A549 (cell line): ENCODE data around the gene AGBL4. TPM values are rescaled to one million over a fixed set of nuclear protein-coding genes. Genes with fewer than 3 reads are reported as not detected.
A peak's percentile ranks its signal among the peaks of the same experiment; 100 is the strongest.

Experiments used
- ATAC-seq, 2 experiments: fragments of 200-7000 bp in 1 of 2; fragments of >200 bp in 1 of 2; cut with Nextera tagmentation in 1 of 2; cut with Tn5 transposase in 1 of 2; 3 replicates each; pipeline versions ENCODE4 v1.8.0 to v1.9.1; 2018 to 2020; ENCODE audit warnings: mild to moderate bottlenecking in 1 of 2, moderate library complexity in 1 of 2
- CTCF ChIA-PET: fragments of 300-600 bp; sonication (Branson Sonifier 250); formaldehyde crosslinking; extraction: SDS; loops from one replicate; lab custom pipeline; 2021; ENCODE audit warnings: antibody characterized with exemption, inconsistent platforms; lab: Yijun Ruan, JAX
- POLR2A ChIA-PET: fragments of 350-600 bp; formaldehyde crosslinking; extraction: SDS; loops from one replicate; lab custom pipeline; 2021; ENCODE audit warnings: antibody characterized with exemption, inconsistent platforms; lab: Yijun Ruan, JAX
- DNase-seq, 2 experiments: peaks; one replicate each; pipeline versions ENCODE4 v3.0.0 to v3.0.0-alpha.2; 2011 to 2016; ENCODE audit warnings: low read depth in 1 of 2, low spot score in 1 of 2
- FAIRE-seq: peaks from 2 replicates; lab custom pipeline; 2011; peaks lifted over from hg19 to GRCh38; lab: Jason Lieb, UNC
- H3K27ac ChIP-seq, 2 experiments: fragments of >200 bp; sonication (Bioruptor Twin); formaldehyde crosslinking; 3 replicates each; pipeline ENCODE4 v1.5.1; 2016 to 2017
- H3K4me1 ChIP-seq: fragments of >200 bp; sonication (Bioruptor Twin); formaldehyde crosslinking; 3 replicates; pipeline ENCODE4 v1.6.1; 2016
- H3K4me2 ChIP-seq: fragments of >200 bp; sonication (Bioruptor Twin); formaldehyde crosslinking; 3 replicates; pipeline ENCODE4 v1.6.1; 2016
- H3K4me3 ChIP-seq: fragments of >200 bp; sonication (Bioruptor Twin); formaldehyde crosslinking; 3 replicates; pipeline ENCODE4 v1.5.1; 2016
- H3K9me3 ChIP-seq: fragments of >200 bp; sonication (Bioruptor Twin); formaldehyde crosslinking; 3 replicates; pipeline ENCODE4 v1.6.1; 2016
- EHF ChIP-seq: fragments of 250-450 bp; sonication (Bioruptor Pico); IDR thresholded peaks from 2 replicates; pipeline ENCODE4 v1.5.0; 2020; ENCODE audit warnings: mild to moderate bottlenecking
- ELK1 ChIP-seq: fragments of 150-350 bp; IDR thresholded peaks from 2 replicates; pipeline ENCODE4 v1.6.1; 2014; ENCODE audit warnings: low read depth, mild to moderate bottlenecking, low read length
- FOSB ChIP-seq: fragments of 250-450 bp; sonication (Bioruptor Pico); IDR thresholded peaks from 2 replicates; pipeline ENCODE4 v1.5.0; 2020; ENCODE audit warnings: mild to moderate bottlenecking, moderate library complexity
- FOSL2 ChIP-seq, 2 experiments: fragments of 450-650 bp in 1 of 2; fragments of >200 bp in 1 of 2; sonication (Bioruptor Twin) in 1 of 2; formaldehyde crosslinking; IDR thresholded peaks; 2 replicates each; pipeline versions ENCODE4 v1.5.0 to v1.6.1; 2016 to 2020; ENCODE audit warnings: mild to moderate bottlenecking in 1 of 2, moderate library complexity in 1 of 2
- FOXS1 ChIP-seq: fragments of 250-450 bp; sonication (Bioruptor Pico); IDR thresholded peaks from 2 replicates; pipeline ENCODE4 v1.5.0; 2020; ENCODE audit warnings: mild to moderate bottlenecking, moderate library complexity
- GATA3 ChIP-seq: IDR thresholded peaks from 2 replicates; pipeline ENCODE4 v1.6.1; 2012; ENCODE audit warnings: borderline replicate concordance
- HES2 ChIP-seq: fragments of >200 bp; sonication (Bioruptor Twin); formaldehyde crosslinking; IDR thresholded peaks from 2 replicates; pipeline ENCODE4 v1.6.1; 2016
- HEYL ChIP-seq: fragments of 250-450 bp; sonication (Bioruptor Pico); IDR thresholded peaks from 2 replicates; pipeline ENCODE4 v1.8.0; 2021; ENCODE audit warnings: mild to moderate bottlenecking, moderate library complexity
- HOXB13 ChIP-seq: fragments of 250-450 bp; sonication (Bioruptor Pico); IDR thresholded peaks from 2 replicates; pipeline ENCODE4 v1.5.0; 2020; ENCODE audit warnings: low read depth, mild to moderate bottlenecking, moderate library complexity
- JUN ChIP-seq, 2 experiments: fragments of >200 bp; sonication (Bioruptor Twin); formaldehyde crosslinking; IDR thresholded peaks; 2 replicates in 1 of 2; 3 replicates in 1 of 2; pipeline ENCODE4 v1.6.1; 2016 to 2017
- MAFK ChIP-seq: fragments of 450-650 bp; IDR thresholded peaks from 2 replicates; pipeline ENCODE4 v1.6.1; 2014; ENCODE audit not compliant: partially characterized antibody
- MAX ChIP-seq: IDR thresholded peaks from 2 replicates; pipeline ENCODE4 v1.6.1; 2012
- MAZ ChIP-seq: fragments of 150-350 bp; IDR thresholded peaks from 2 replicates; pipeline ENCODE4 v1.6.1; 2014; ENCODE audit warnings: antibody characterized with exemption, low read depth, low read length, borderline replicate concordance
- NPAS2 ChIP-seq: fragments of 250-450 bp; sonication (Bioruptor Pico); IDR thresholded peaks from 2 replicates; pipeline ENCODE4 v1.8.0; 2022; ENCODE audit warnings: mild to moderate bottlenecking, moderate library complexity, borderline replicate concordance
- POLR2AphosphoS2 ChIP-seq: conservative IDR thresholded peaks from 2 replicates; pipeline ENCODE4 v1.6.1; 2012; ENCODE audit warnings: low read length, improper control_type of control experiment, inconsistent platforms
- RAD21 ChIP-seq, 2 experiments: fragments of >200 bp in 1 of 2; sonication (Bioruptor Twin) in 1 of 2; formaldehyde crosslinking in 1 of 2; IDR thresholded peaks in 1 of 2; conservative IDR thresholded peaks in 1 of 2; 2 replicates in 1 of 2; 3 replicates in 1 of 2; pipeline ENCODE4 v1.6.1; 2012 to 2018; ENCODE audit warnings: inconsistent platforms in 1 of 2
- RFX5 ChIP-seq: fragments of 450-650 bp; IDR thresholded peaks from 2 replicates; pipeline ENCODE4 v1.7.1; 2014; ENCODE audit warnings: antibody characterized with exemption, mild to moderate bottlenecking, moderate library complexity
- SMC3 ChIP-seq: fragments of >200 bp; sonication (Bioruptor Twin); formaldehyde crosslinking; IDR thresholded peaks from 3 replicates; pipeline ENCODE4 v1.6.1; 2018; ENCODE audit warnings: inconsistent platforms
- TP53 ChIP-seq: fragments of 250-450 bp; sonication (Bioruptor Pico); IDR thresholded peaks from 2 replicates; pipeline ENCODE4 v1.5.0; 2021; ENCODE audit warnings: mild to moderate bottlenecking, moderate library complexity
- ZC3H11A ChIP-seq: fragments of 450-650 bp; IDR thresholded peaks from 2 replicates; pipeline ENCODE4 v1.6.1; 2014; ENCODE audit warnings: antibody characterized with exemption, mild to moderate bottlenecking
- ZFP36 ChIP-seq: fragments of 450-650 bp; IDR thresholded peaks from 2 replicates; pipeline ENCODE4 v1.6.1; 2014; ENCODE audit warnings: borderline replicate concordance; ENCODE audit not compliant: partially characterized antibody
- ZNF302 ChIP-seq: fragments of 250-450 bp; sonication (Bioruptor Pico); IDR thresholded peaks from 2 replicates; pipeline ENCODE4 v1.9.0; 2021; ENCODE audit warnings: inconsistent platforms, mild to moderate bottlenecking, moderate library complexity
- WGBS: methylation state at CpG from one replicate; pipeline ENCODE4 v1.1.6; 2017; ENCODE audit errors: missing lambda C conversion rate; 5-methylcytosine and 5-hydroxymethylcytosine counted together
- polyA plus RNA-seq, 4 experiments: library from polyadenylated mRNA; depleted of rRNA in 3 of 4; stranded (reverse); fragments of >200 nt; fragmentation: RNase III in 1 of 4; extraction: RNeasy Plus Mini Kit Qiagen cat#74134 plus additional on column Dnase treatment in 1 of 4; gene quantifications; 2 replicates in 3 of 4; 3 replicates in 1 of 4; pipeline ENCODE4 v1.2.3, GENCODE V29; 2011 to 2017
- TF ChIP-seq, protein P1 (sequence below): fragments of >200 bp; sonication (Bioruptor Twin); formaldehyde crosslinking; IDR thresholded peaks from 3 replicates; pipeline ENCODE4 v1.5.1; 2016

The AGBL4 gene
- polyA plus RNA-seq, 2 of the 4 experiments (the other 2 are of a cell fraction): not detected

DNA sequence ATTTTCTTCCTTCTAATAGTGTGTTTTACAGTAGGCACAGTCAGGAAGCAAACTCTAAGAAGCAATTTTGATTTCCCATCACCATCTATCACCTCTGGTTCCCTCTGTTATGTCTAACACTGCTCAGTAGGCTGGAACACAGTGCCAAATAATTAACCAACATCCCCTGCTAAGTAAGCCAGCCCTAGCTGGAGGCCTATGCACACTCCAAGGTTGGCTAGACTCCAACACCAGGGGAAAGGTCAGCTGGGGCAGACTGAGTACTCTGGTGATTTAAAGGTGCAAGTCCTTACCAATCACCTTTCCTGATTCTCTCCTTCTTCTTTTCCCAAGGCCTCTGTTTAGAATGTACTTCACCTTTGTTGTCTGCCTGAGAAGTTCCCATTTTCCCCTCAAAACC lies 1200.6 kb downstream of the AGBL4 start:
- Histone ChIP-seq H3K27ac (no peak overlapping the region), H3K4me1 (peaks cover 3% of the 10 kb centered on the region; the same call in 1 of the 3 replicates), H3K4me2 (no peak overlapping the region), H3K4me3 (no peak overlapping the region), H3K9me3 (no peaks in the 10 kb centered on the region)
- ChIA-PET POLR2A (no interaction called here), CTCF (no interaction called here)
- ATAC-seq (no peak), FAIRE-seq (no peak), DNase-seq (no peak)
- TF ChIP-seq RAD21 (conservative IDR thresholded peaks at IDR 0.05 in 1 of 2, IDR thresholded peaks at IDR 0.05 in 1 of 2) (no peak), TP53 (CRISPR knock-in tag) (no peak), NPAS2 (CRISPR knock-in tag) (no peak)

DNA sequence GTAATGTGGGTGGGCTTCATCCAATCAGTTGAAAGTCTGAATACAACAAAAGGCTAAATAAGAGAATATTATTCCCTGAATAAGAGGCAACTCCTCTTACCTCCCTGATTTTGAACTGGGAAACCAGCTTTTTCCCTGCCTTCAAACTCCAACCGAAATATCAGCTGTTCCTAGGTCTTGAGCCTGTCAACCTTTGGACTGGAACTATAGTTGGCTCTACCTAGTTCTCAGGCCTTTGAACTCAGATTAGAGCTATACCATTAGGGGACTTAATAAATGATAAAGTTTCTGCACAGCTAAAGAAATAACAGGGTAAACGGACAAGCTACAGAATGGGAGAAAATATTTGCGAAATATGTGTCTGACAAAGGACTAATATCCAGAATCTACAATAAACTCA lies 1203.3 kb downstream of the AGBL4 start:
- no peak for ATAC-seq
- WGBS: 12% methylated on average over 3 of the region's 3 CpGs
- CTCF ChIA-PET: no interaction called here
- Histone ChIP-seq H3K27ac (no peak overlapping the region), H3K9me3 (no peaks in the 10 kb centered on the region)
- no peak for FAIRE-seq
- TF ChIP-seq ZFP36 (no peak), MAX (no peak), MAFK (no peak)
- TF ChIP-seq, all 56 proteins: peak for 0
- POLR2A ChIA-PET: no interaction called here
- Histone ChIP-seq H3K4me3 (no peak overlapping the region), H3K4me1 (peaks cover 3% of the 10 kb centered on the region; the same call in 1 of the 3 replicates), H3K4me2 (no peak overlapping the region)
- DNase-seq: no peak

- peak; percentile 8 to 44 for DNase-seq
- Histone ChIP-seq H3K4me2 (no peak overlapping the region), H3K27ac (no peak overlapping the region), H3K4me3 (no peak overlapping the region), H3K4me1 (no peaks in the 10 kb centered on the region), H3K9me3 (no peaks in the 10 kb centered on the region)
- ChIA-PET POLR2A (no interaction called here), CTCF (interaction anchor here (0.6 to 1.6 kb wide), 11 partner anchors 12 to 461 kb away, joined by 3 to 15 read pairs (median 4); no protein-coding TSS in a partner anchor)
- peak; percentile 52 to 65; a peak in 4 of 5 replicates for TF ChIP-seq RAD21 (conservative IDR thresholded peaks at IDR 0.05 in 1 of 2, IDR thresholded peaks at IDR 0.05 in 1 of 2)
- TF ChIP-seq JUN (IDR thresholded peaks at IDR 0.05): no peak
- peak; percentile 51 for TF ChIP-seq SMC3
- TF ChIP-seq, protein P1, sequence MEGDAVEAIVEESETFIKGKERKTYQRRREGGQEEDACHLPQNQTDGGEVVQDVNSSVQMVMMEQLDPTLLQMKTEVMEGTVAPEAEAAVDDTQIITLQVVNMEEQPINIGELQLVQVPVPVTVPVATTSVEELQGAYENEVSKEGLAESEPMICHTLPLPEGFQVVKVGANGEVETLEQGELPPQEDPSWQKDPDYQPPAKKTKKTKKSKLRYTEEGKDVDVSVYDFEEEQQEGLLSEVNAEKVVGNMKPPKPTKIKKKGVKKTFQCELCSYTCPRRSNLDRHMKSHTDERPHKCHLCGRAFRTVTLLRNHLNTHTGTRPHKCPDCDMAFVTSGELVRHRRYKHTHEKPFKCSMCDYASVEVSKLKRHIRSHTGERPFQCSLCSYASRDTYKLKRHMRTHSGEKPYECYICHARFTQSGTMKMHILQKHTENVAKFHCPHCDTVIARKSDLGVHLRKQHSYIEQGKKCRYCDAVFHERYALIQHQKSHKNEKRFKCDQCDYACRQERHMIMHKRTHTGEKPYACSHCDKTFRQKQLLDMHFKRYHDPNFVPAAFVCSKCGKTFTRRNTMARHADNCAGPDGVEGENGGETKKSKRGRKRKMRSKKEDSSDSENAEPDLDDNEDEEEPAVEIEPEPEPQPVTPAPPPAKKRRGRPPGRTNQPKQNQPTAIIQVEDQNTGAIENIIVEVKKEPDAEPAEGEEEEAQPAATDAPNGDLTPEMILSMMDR: peak; percentile 50
- WGBS: 39% methylated on average over 4 of the region's 4 CpGs
- ATAC-seq: peak; percentile 66 to 90; a peak in 5 of 6 replicates
- FAIRE-seq: no peak
Observed at GRCh38 chr1:48817505-48818114, 1206.1 kb downstream of the AGBL4 start.

- CTCF ChIA-PET: interaction anchor here (0.6 to 0.8 kb wide), 2 partner anchors 133 to 1811 kb away, joined by 5 to 6 read pairs; no protein-coding TSS in a partner anchor
- no peak for DNase-seq
- no peak for FAIRE-seq
Observed at GRCh38 chr1:48810740-48811139, 1213.0 kb downstream of the AGBL4 start.

DNA sequence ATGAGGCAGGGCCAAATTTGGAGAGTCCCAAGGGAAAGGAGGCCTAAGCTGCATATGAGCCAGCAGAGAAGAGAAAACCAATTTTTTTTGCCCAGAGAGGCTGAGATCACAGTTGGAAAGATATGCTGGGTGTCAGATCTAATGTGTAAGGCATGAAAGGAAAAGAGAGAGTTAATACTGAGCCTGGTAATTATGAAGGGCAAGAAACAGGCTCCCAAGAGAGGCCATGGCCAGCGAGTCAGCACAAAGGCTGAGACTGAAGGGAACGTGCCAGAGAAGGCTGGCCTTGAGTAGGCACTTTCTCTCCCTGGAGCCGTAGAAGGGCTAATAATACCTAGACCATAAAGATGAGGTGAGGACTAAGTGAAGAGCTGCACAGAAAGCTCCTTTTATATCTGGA lies 1215.3 kb downstream of the AGBL4 start:
- ChIA-PET POLR2A (no interaction called here), CTCF (interaction anchor here (0.9 to 1.7 kb wide), 2 partner anchors 131 to 134 kb away, joined by 3 to 7 read pairs; no protein-coding TSS in a partner anchor)
- Histone ChIP-seq H3K4me2 (no peak overlapping the region), H3K4me3 (no peak overlapping the region), H3K4me1 (no peaks in the 10 kb centered on the region), H3K27ac (no peak overlapping the region), H3K9me3 (no peaks in the 10 kb centered on the region)
- WGBS: 42% methylated on average over 3 of the region's 3 CpGs
- ATAC-seq (no peak), DNase-seq (no peak), FAIRE-seq (no peak)
- TF ChIP-seq HOXB13 (no peak), FOXS1 (CRISPR knock-in tag) (no peak), ZC3H11A (no peak), FOSL2 (IDR thresholded peaks at IDR 0.05) (no peak), FOSL2 (CRISPR knock-in tag; IDR thresholded peaks at IDR 0.05) (no peak), MAZ (no peak), HEYL (CRISPR knock-in tag) (no peak), FOSB (CRISPR knock-in tag) (no peak), NPAS2 (CRISPR knock-in tag) (no peak), ZNF302 (CRISPR knock-in tag) (no peak), ELK1 (no peak), RFX5 (no peak), POLR2AphosphoS2 (no peak), EHF (CRISPR knock-in tag) (no peak), GATA3 (no peak)

More at GRCh38 chr1:48810740-48811139, 1213.0 kb downstream of the AGBL4 start:
- Histone ChIP-seq H3K4me1 (no peaks in the 10 kb centered on the region), H3K4me3 (no peak overlapping the region), H3K9me3 (no peaks in the 10 kb centered on the region), H3K4me2 (no peak overlapping the region), H3K27ac (no peak overlapping the region)
- no peak for TF ChIP-seq HES2
- WGBS: 12% methylated on average over 4 of the region's 4 CpGs
- POLR2A ChIA-PET: no interaction called here
- no peak for ATAC-seq
